A673 (cell line): ENCODE data around the gene ANKRD37. TPM values are rescaled to one million over a fixed set of nuclear protein-coding genes. Genes with fewer than 3 reads are reported as not detected.
A peak's percentile ranks its signal among the peaks of the same experiment; 100 is the strongest.

Experiments
- BruUV-seq: library from RNA; stranded (reverse); fragments of 400-500 nt; replicated peaks from 2 replicates; lab custom pipeline; 2021; lab: Mats Ljungman, UMichigan
- CTCF ChIA-PET: fragments of 300-600 bp; sonication (Branson Sonifier 250); formaldehyde crosslinking; loops from one replicate; lab custom pipeline; 2022; ENCODE audit warnings: antibody characterized with exemption; lab: Charles Lee
- POLR2A ChIA-PET: fragments of 300-600 bp; sonication (Branson Sonifier 250); formaldehyde crosslinking; loops from one replicate; lab custom pipeline; 2022; ENCODE audit warnings: antibody characterized with exemption; ENCODE audit not compliant: low non-redundant PET; lab: Charles Lee
- DNase-seq: peaks from one replicate; pipeline ENCODE4 v3.0.0-alpha.2; 2015; ENCODE audit warnings: low spot score
- H3K27ac ChIP-seq: fragments of 200-600 bp; sonication (generic); 2 replicates; pipeline ENCODE4 v1.5.1; 2016; ENCODE audit warnings: mixed run types, low read depth, mild to moderate bottlenecking, mixed read lengths, antibody characterized with exemption, low read length; ENCODE audit not compliant: poor library complexity, severe bottlenecking
- H3K27me3 ChIP-seq: fragments of 200-600 bp; sonication (generic); replicated peaks from 2 replicates; pipeline ENCODE4 v1.6.1; 2017; ENCODE audit warnings: mixed run types, low read depth, mild to moderate bottlenecking, mixed read lengths, antibody characterized with exemption, low read length; ENCODE audit not compliant: insufficient read depth, poor library complexity
- H3K36me3 ChIP-seq: fragments of 200-600 bp; sonication (generic); 2 replicates; pipeline ENCODE4 v1.6.1; 2016; ENCODE audit warnings: mixed run types, mild to moderate bottlenecking, mixed read lengths, antibody characterized with exemption, low read length; ENCODE audit not compliant: insufficient read depth, poor library complexity, severe bottlenecking
- H3K4me1 ChIP-seq: fragments of 200-600 bp; sonication (generic); 2 replicates; pipeline ENCODE4 v1.6.1; 2017; ENCODE audit warnings: mixed run types, mild to moderate bottlenecking, mixed read lengths, antibody characterized with exemption, low read length; ENCODE audit not compliant: insufficient read depth, poor library complexity, severe bottlenecking
- H3K4me3 ChIP-seq: fragments of 200-600 bp; sonication (generic); 2 replicates; pipeline ENCODE4 v1.5.1; 2016; ENCODE audit warnings: low read depth, mixed run types, mild to moderate bottlenecking, mixed read lengths, low read length; ENCODE audit not compliant: poor library complexity, severe bottlenecking
- H3K9me3 ChIP-seq: fragments of 200-600 bp; sonication (generic); 2 replicates; pipeline ENCODE4 v1.6.1; 2016; ENCODE audit warnings: mixed run types, low read depth, mild to moderate bottlenecking, mixed read lengths, antibody characterized with exemption, low read length; ENCODE audit not compliant: poor library complexity, severe bottlenecking
- CTCF ChIP-seq: fragments of 300-800, 200-600 bp; sonication (generic); conservative IDR thresholded peaks from 2 replicates; pipeline ENCODE4 v1.5.1; 2017; ENCODE audit warnings: low read depth, mild to moderate bottlenecking, antibody characterized with exemption, low read length, moderate library complexity, mixed read lengths
- EZH2 ChIP-seq: fragments of 200-600 bp; sonication (generic); IDR thresholded peaks from 2 replicates; pipeline ENCODE4 v1.6.1; 2017; ENCODE audit warnings: borderline replicate concordance, low read depth, mild to moderate bottlenecking, mixed read lengths, antibody characterized with exemption, low read length; ENCODE audit not compliant: poor library complexity, severe bottlenecking
- intact Hi-C: fragments of 100-400 bp; cut with micrococcal nuclease; formaldehyde crosslinking; loops from one replicate; pipeline ENCODE4 v1.10.0; 2022; ENCODE audit not compliant: unreplicated experiment
- total RNA-seq: library from RNA; stranded (reverse); gene quantifications from 2 replicates; pipeline ENCODE4 v1.2.3, GENCODE V29; 2021

Gene ANKRD37
- total RNA-seq, 1 experiment from 2014 or later: not detected

DNA sequence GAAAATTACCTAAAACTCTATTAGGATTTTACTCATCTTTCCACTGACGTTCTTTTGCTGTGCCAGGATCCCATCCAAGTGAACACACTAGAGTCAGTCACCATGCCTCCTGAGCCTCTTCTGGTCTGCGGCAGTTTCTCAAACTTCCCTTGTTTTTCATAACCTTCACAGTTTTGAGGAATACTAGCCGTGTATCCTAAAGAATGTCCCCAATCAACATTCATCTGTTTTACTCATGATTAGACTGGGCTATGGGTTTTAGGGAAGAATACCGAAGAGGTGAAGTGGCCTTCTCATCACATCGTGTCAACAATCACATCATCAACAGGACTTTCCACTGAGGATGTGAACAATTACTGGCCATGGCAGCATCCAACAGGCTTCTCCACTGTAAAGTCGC is 5.7 kb upstream of the ANKRD37 start:
- DNase-seq: no peak
- Histone ChIP-seq H3K27me3 (no peaks in the 10 kb centered on the region), H3K9me3 (no peaks in the 10 kb centered on the region), H3K4me3 (no peak overlapping the region), H3K36me3 (no peaks in the 10 kb centered on the region), H3K27ac (no peak overlapping the region), H3K4me1 (peaks cover 11% of the 10 kb centered on the region)
- TF ChIP-seq CTCF (no peak), EZH2 (no peak)
- ChIA-PET CTCF (no interaction called here), POLR2A (no interaction called here)
- intact Hi-C loops: no loop called here
- no TSS peak for BruUV-seq

- H3K9me3 ChIP-seq: no peaks in the 10 kb centered on the region
- intact Hi-C loops: no loop called here
- H3K4me1 ChIP-seq: peaks cover 15% of the 10 kb centered on the region
- no peak for TF ChIP-seq EZH2
- no peak for TF ChIP-seq CTCF
- H3K27me3 ChIP-seq: no peaks in the 10 kb centered on the region
- BruUV-seq: no TSS peak
- no peak overlapping the region for H3K27ac ChIP-seq
- H3K36me3 ChIP-seq: no peaks in the 10 kb centered on the region
- no peak overlapping the region for H3K4me3 ChIP-seq
- DNase-seq: no peak
- ChIA-PET CTCF (no interaction called here), POLR2A (no interaction called here)
Measured at GRCh38 chr4:185392156-185392555, 4.5 kb upstream of the ANKRD37 start.

GRCh38 chr4:185394568-185395237 is 1.9 kb upstream of the ANKRD37 start:
- H3K4me1 ChIP-seq: peaks cover 18% of the 10 kb centered on the region
- H3K36me3 ChIP-seq: no peaks in the 10 kb centered on the region
- intact Hi-C loops: loop anchor here (5.0 kb wide), 1 partner anchor 187 kb away; the partner anchor contains the start of gene SNX25
- H3K9me3 ChIP-seq: no peaks in the 10 kb centered on the region
- ChIA-PET CTCF (no interaction called here), POLR2A (no interaction called here)
- no peaks in the 10 kb centered on the region for H3K27me3 ChIP-seq
- no peak for TF ChIP-seq EZH2
- TF ChIP-seq CTCF: no peak
- H3K27ac ChIP-seq: no peak overlapping the region
- no peak for DNase-seq
- H3K4me3 ChIP-seq: peak overlapping the region; percentile 62
- BruUV-seq: TSS peak; percentile 43
